CD8-positive, alpha-beta memory T cell (primary cell): ENCODE data around the gene PPP1R12B. TPM values are rescaled to one million over a fixed set of nuclear protein-coding genes. Genes with fewer than 3 reads are reported as not detected.
"Not testable (repeated sequence)": the region's sequence is repeated elsewhere in the genome, so short reads cannot be mapped to it uniquely, and the experiment has no call there.

ENCODE experiments used
- CTCF ChIA-PET: fragments of 350-600 bp; sonication (Branson Sonifier 250); formaldehyde crosslinking; loops from one replicate; lab custom pipeline; 2021; ENCODE audit warnings: antibody characterized with exemption; lab: Charles Lee
- POLR2A ChIA-PET: fragments of 350-600 bp; sonication (Branson Sonifier 250); formaldehyde crosslinking; loops from one replicate; lab custom pipeline; 2021; ENCODE audit warnings: antibody characterized with exemption; lab: Charles Lee
- DNase-seq, 5 donors: peaks; one replicate each; pipeline versions ENCODE4 v3.0.0 to v3.0.0-alpha.2; 2020 to 2022; ENCODE audit warnings: mixed read lengths in 1 of 5
- H3K27ac ChIP-seq: one replicate; pipeline ENCODE4 v1.7.0; 2013; ENCODE audit warnings: low read depth, mild to moderate bottlenecking, low read length, moderate library complexity
- H3K27me3 ChIP-seq: 2 replicates; pipeline ENCODE4 v1.7.0; 2013; ENCODE audit warnings: low read length, mild to moderate bottlenecking; ENCODE audit not compliant: insufficient read depth, poor library complexity, severe bottlenecking
- H3K36me3 ChIP-seq: 2 replicates; pipeline ENCODE4 v1.7.0; 2013; ENCODE audit warnings: mild to moderate bottlenecking, low read length, moderate library complexity; ENCODE audit not compliant: insufficient read depth
- H3K4me1 ChIP-seq: 2 replicates; pipeline ENCODE4 v1.7.0; 2013; ENCODE audit warnings: mild to moderate bottlenecking, low read length, moderate library complexity; ENCODE audit not compliant: insufficient read depth
- H3K4me3 ChIP-seq: 2 replicates; pipeline ENCODE4 v1.7.0; 2013; ENCODE audit warnings: mild to moderate bottlenecking, low read length
- H3K9me3 ChIP-seq: 2 replicates; pipeline ENCODE4 v1.7.0; 2013; ENCODE audit warnings: mild to moderate bottlenecking, low read length
- H3K27ac Mint-ChIP-seq, 8 donors: one replicate each; pipeline ENCODE4 v1.8.0; 2020 to 2021; ENCODE audit warnings: mixed read lengths in 8 of 8, mild to moderate bottlenecking in 6 of 8, inconsistent platforms in 3 of 8, moderate library complexity in 3 of 8
- H3K27me3 Mint-ChIP-seq, 2 donors: one replicate each; pipeline ENCODE4 v1.8.0; 2020 to 2021; ENCODE audit warnings: mixed read lengths in 2 of 2, mild to moderate bottlenecking in 1 of 2, moderate library complexity in 1 of 2
- H3K36me3 Mint-ChIP-seq, 3 donors: one replicate each; pipeline ENCODE4 v1.8.0; 2020 to 2021; ENCODE audit warnings: mixed read lengths in 3 of 3, inconsistent platforms in 1 of 3, mild to moderate bottlenecking in 1 of 3
- H3K4me1 Mint-ChIP-seq, 3 donors: one replicate each; pipeline ENCODE4 v1.8.0; 2020 to 2021; ENCODE audit warnings: mixed read lengths in 3 of 3, inconsistent platforms in 1 of 3, mild to moderate bottlenecking in 1 of 3
- H3K4me3 Mint-ChIP-seq, 7 donors: one replicate each; pipeline ENCODE4 v1.8.0; 2020 to 2021; ENCODE audit warnings: mixed read lengths in 7 of 7, mild to moderate bottlenecking in 6 of 7, moderate library complexity in 4 of 7, inconsistent platforms in 2 of 7
- H3K9me3 Mint-ChIP-seq, 5 donors: one replicate each; pipeline ENCODE4 v1.8.0; 2020 to 2022; ENCODE audit warnings: mixed read lengths in 5 of 5, mild to moderate bottlenecking in 3 of 5, moderate library complexity in 2 of 5, inconsistent platforms in 1 of 5
- polyA plus RNA-seq: library from polyadenylated mRNA; unstranded; fragments of 300-500 nt; fragmentation: Illumina TruSeq; gene quantifications from one replicate; pipeline ENCODE4 v1.2.3, GENCODE V29; 2021
- total RNA-seq, 2 experiments: library from RNA; stranded (reverse); gene quantifications; one replicate each; pipeline ENCODE4 v1.2.3, GENCODE V29; 2021

PPP1R12B gene
- total and polyA plus RNA-seq, 3 experiments from 2014 or later: 11.7 to 13.1 (median 11.9) TPM

DNA sequence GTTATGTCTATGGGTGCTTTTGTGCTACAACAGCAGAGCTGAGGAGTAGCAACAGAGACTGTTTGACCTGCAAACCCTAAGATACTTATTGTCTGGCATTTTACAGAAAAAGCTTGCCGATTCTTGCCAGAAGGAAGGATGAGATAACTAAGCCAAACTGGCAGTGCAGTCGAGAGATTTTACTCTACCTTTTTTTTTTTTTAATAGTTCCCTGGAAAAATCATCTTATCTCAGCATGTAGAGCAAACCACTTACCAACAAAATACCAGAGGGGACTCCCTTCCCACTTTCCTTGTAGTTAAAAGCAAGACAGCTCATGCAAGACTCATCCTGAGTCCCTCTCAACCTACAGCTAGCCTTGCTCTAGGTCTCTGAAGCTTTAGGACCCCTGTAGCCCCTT lies 228.9 kb downstream of the PPP1R12B start:
- H3K27ac ChIP-seq: no peak overlapping the region
- Mint-ChIP-seq H3K4me3 (no peak overlapping the region), H3K4me1 (no peaks in the 10 kb centered on the region), H3K27me3 (no peaks in the 10 kb centered on the region), H3K9me3 (no peaks in the 10 kb centered on the region), H3K36me3 (peaks cover 13 to 55% (median 30%) of the 10 kb centered on the region in 3 donors), H3K27ac (peak overlapping the region in 1 of 8 donors; percentile 37)
- H3K36me3 ChIP-seq: peaks cover 3% of the 10 kb centered on the region
- H3K4me3 ChIP-seq: no peak overlapping the region
- H3K4me1 ChIP-seq: no peaks in the 10 kb centered on the region
- DNase-seq: no peak
- no peaks in the 10 kb centered on the region for H3K27me3 ChIP-seq
- H3K9me3 ChIP-seq: no peaks in the 10 kb centered on the region
- ChIA-PET CTCF (no interaction called here), POLR2A (no interaction called here)

DNA sequence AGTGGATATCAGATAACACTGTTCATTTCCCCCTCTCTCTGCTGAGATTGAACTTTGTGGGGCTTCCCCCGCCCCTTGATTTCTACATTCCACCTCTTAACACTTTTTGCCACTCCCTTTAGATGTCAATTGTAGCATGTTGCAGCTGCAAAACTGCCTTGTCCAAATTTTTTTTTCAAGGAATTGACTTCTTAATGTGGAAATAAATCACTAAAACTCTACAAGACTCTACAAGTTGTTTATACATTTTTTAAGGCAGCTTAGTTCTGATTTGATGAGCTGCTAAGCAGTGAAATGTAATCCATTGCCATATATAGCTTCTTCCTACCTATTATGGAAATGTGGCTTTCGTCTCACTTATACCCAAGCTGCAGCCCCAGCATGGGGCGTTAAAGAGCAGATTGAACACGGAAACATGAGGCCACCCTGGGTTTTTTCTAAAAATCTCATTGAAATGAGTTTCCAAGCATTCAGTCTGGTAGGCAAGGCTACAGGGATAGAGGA lies 229.6 kb downstream of the PPP1R12B start:
- H3K36me3 ChIP-seq: peaks cover 3% of the 10 kb centered on the region
- ChIA-PET POLR2A (no interaction called here), CTCF (interaction anchor here (1.0 kb wide), 1 partner anchor 275 kb away, joined by 3 read pairs; no protein-coding TSS in a partner anchor)
- H3K4me3 ChIP-seq: no peak overlapping the region
- no peak overlapping the region for H3K4me3 Mint-ChIP-seq
- H3K27me3 ChIP-seq: no peaks in the 10 kb centered on the region
- no peaks in the 10 kb centered on the region for H3K9me3 Mint-ChIP-seq
- H3K4me1 ChIP-seq: no peaks in the 10 kb centered on the region
- H3K9me3 ChIP-seq: no peaks in the 10 kb centered on the region
- H3K27me3 Mint-ChIP-seq: no peaks in the 10 kb centered on the region
- peaks cover 13 to 54% (median 28%) of the 10 kb centered on the region in 3 donors for H3K36me3 Mint-ChIP-seq
- no peak for DNase-seq
- no peaks in the 10 kb centered on the region for H3K4me1 Mint-ChIP-seq
- H3K27ac Mint-ChIP-seq: no peak overlapping the region
- H3K27ac ChIP-seq: no peak overlapping the region

DNA sequence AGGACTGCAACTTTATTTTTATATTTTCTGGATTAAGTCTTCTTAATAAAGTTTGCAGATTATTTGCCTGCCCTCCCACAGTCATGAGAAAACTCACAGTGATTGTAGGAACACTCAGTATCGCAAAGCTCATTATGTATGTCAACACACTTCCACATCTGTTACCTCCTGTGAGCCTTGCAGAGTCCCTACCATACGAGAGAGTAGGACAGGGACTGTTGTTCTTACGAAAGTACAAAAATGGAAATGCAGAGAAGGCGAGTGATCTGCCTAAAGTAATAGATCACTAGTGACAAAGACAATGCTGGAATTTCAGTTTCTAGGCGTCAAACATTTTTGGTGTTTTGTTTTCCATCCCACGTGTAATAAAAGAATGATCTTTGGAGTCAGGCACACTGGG lies 230.1 kb downstream of the PPP1R12B start:
- ChIA-PET POLR2A (no interaction called here), CTCF (interaction anchor here (1.0 kb wide), 1 partner anchor 275 kb away, joined by 3 read pairs; no protein-coding TSS in a partner anchor)
- H3K4me1 ChIP-seq: no peaks in the 10 kb centered on the region
- no peaks in the 10 kb centered on the region for H3K27me3 Mint-ChIP-seq
- H3K4me1 Mint-ChIP-seq: no peaks in the 10 kb centered on the region
- no peaks in the 10 kb centered on the region for H3K27me3 ChIP-seq
- no peaks in the 10 kb centered on the region for H3K9me3 ChIP-seq
- H3K36me3 ChIP-seq: peaks cover 3% of the 10 kb centered on the region
- DNase-seq: no peak
- peaks cover 10 to 51% (median 28%) of the 10 kb centered on the region in 3 donors for H3K36me3 Mint-ChIP-seq
- no peak overlapping the region for H3K4me3 ChIP-seq
- H3K27ac Mint-ChIP-seq: no peak overlapping the region
- H3K4me3 Mint-ChIP-seq: no peak overlapping the region
- no peaks in the 10 kb centered on the region for H3K9me3 Mint-ChIP-seq
- H3K27ac ChIP-seq: no peak overlapping the region

DNA sequence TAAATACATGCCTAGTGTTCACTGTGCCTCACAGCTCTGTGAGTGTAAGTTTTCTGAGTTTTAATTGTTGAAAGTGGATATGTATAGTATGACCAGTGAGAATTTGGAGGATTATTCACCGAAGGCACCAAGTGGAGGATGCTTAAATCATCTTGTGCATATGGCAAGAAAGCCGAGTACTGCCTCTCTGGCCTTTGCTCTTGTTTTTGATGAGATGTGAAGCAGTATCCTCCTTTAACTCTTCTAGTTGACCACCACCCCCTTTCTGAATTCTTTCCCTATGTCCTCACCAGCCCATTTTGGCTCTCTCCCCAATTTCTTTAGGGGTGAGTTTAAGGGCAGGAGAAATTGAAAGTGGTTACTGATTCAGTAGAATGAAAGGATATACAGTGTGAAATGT lies 231.3 kb downstream of the PPP1R12B start:
- Histone ChIP-seq H3K4me1 (no peaks in the 10 kb centered on the region), H3K4me3 (no peak overlapping the region), H3K27ac (no peak overlapping the region), H3K27me3 (no peaks in the 10 kb centered on the region), H3K9me3 (no peaks in the 10 kb centered on the region), H3K36me3 (peaks cover 3% of the 10 kb centered on the region)
- Mint-ChIP-seq H3K4me1 (no peaks in the 10 kb centered on the region), H3K36me3 (peaks cover 7 to 50% (median 29%) of the 10 kb centered on the region in 3 donors), H3K4me3 (no peak overlapping the region), H3K9me3 (no peaks in the 10 kb centered on the region), H3K27ac (peak overlapping the region in 1 of 8 donors; percentile 10), H3K27me3 (no peaks in the 10 kb centered on the region)
- DNase-seq: no peak
- POLR2A ChIA-PET: no interaction called here
- CTCF ChIA-PET: no interaction called here

DNA sequence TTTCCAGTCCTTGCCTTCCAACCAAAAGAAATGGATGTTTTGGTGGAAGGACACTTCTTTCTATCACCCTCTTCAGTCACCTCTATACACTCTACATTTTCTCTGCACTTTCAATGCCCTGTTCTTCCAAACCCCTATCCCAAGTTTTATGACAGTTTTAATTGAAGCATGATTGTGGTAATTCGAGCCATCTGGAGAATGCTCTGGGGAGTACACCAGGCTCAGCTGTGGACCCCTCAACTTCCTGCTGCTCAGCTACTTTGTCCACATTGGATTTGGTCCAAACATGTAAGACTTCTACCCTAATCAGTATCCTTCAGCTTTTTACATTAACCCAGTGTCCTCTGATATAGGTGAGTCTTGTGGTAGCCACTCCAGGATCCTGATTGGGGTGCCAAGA lies 232.1 kb downstream of the PPP1R12B start:
- no peak for DNase-seq
- Histone ChIP-seq H3K9me3 (no peaks in the 10 kb centered on the region), H3K4me3 (no peak overlapping the region), H3K4me1 (no peaks in the 10 kb centered on the region), H3K36me3 (peaks cover 3% of the 10 kb centered on the region), H3K27me3 (no peaks in the 10 kb centered on the region), H3K27ac (no peak overlapping the region)
- no peak overlapping the region for H3K4me3 Mint-ChIP-seq
- CTCF ChIA-PET: no interaction called here
- POLR2A ChIA-PET: no interaction called here
- no peaks in the 10 kb centered on the region for H3K9me3 Mint-ChIP-seq
- no peaks in the 10 kb centered on the region for H3K27me3 Mint-ChIP-seq
- H3K27ac Mint-ChIP-seq: no peak overlapping the region
- H3K4me1 Mint-ChIP-seq: no peaks in the 10 kb centered on the region
- peaks cover 7 to 43% (median 26%) of the 10 kb centered on the region in 3 donors for H3K36me3 Mint-ChIP-seq

DNA sequence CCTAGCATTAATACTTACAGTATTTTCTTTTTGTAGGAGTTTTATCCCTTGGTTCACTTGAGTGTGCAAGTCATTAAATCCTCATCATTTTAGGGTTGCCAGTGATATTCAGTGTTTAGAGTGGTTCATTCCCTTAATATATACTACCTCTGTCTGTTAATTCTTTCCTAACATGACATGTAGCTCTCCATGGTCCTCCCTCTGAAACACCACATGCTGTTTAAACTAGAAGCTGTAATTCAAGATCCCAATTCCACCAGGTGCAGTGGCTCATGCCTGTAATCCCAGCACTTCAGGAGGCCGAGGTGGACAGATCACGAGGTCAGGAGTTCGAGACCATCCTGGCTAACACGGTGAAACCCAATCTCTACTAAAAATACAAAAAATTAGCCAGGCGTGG lies 233.9 kb downstream of the PPP1R12B start:
- CTCF ChIA-PET, H3K27me3 Mint-ChIP-seq, H3K27ac Mint-ChIP-seq, POLR2A ChIA-PET, H3K4me3 ChIP-seq, H3K9me3 ChIP-seq, H3K4me3 Mint-ChIP-seq, H3K9me3 Mint-ChIP-seq, DNase-seq, H3K36me3 ChIP-seq, H3K27ac ChIP-seq, H3K27me3 ChIP-seq, H3K4me1 ChIP-seq, H3K4me1 Mint-ChIP-seq: not testable (repeated sequence)
- peaks cover 7 to 41% (median 24%) of the 10 kb centered on the region in 3 donors for H3K36me3 Mint-ChIP-seq

DNA sequence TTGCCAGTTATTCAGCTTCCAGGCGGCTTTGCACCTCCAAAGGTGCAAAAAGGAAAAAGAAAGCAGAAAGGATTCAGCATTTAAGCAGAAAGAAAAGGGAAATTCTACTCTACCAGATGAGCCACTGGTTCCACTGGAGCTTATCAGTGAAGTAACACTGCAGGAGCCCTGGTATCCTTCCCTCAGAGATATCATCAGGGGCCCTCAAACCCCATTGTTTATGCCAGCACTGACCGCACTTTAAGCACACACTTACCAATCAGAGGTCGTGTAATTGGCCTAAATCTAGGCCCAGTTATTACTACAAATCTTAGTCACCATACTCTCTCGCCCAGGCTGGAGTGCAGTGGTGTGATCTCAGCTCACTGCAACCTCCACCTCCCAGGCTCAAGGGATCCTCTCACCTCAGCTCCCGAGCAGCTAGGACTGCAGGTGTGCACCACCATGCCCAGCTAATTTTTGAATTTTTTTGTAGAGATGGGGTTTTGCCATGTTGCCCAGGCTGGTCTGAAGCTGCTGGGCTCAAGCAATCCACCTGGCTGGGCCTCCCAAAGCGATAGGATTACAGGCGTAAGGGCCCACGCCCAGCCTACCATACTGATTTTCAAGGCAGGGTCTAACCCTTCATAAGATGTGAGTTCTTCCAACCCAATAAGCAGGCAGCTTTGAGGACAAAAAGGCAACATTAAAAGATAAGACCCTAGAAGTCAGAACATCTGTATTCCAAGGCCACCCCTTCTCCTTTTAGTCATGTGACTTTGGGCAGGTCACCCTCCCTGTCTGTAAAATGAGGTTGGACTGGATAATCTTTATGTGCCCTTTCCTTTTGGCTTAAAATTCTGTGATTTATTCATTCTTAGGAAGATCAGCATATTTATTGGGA lies 236.4 kb downstream of the PPP1R12B start:
- peaks cover 3% of the 10 kb centered on the region for H3K36me3 ChIP-seq
- Mint-ChIP-seq H3K27me3 (no peaks in the 10 kb centered on the region), H3K4me1 (no peaks in the 10 kb centered on the region), H3K27ac (peak overlapping the region in 2 of 8 donors; percentile 21 to 24), H3K9me3 (no peaks in the 10 kb centered on the region), H3K4me3 (no peak overlapping the region), H3K36me3 (peaks cover 7 to 36% (median 21%) of the 10 kb centered on the region in 3 donors)
- ChIA-PET POLR2A (no interaction called here), CTCF (interaction anchor here (1.1 kb wide), 1 partner anchor 13 kb away, joined by 5 read pairs; no protein-coding TSS in a partner anchor)
- H3K4me3 ChIP-seq: no peak overlapping the region
- no peak for DNase-seq
- no peaks in the 10 kb centered on the region for H3K9me3 ChIP-seq
- no peaks in the 10 kb centered on the region for H3K27me3 ChIP-seq
- H3K4me1 ChIP-seq: no peaks in the 10 kb centered on the region
- H3K27ac ChIP-seq: no peak overlapping the region

DNA sequence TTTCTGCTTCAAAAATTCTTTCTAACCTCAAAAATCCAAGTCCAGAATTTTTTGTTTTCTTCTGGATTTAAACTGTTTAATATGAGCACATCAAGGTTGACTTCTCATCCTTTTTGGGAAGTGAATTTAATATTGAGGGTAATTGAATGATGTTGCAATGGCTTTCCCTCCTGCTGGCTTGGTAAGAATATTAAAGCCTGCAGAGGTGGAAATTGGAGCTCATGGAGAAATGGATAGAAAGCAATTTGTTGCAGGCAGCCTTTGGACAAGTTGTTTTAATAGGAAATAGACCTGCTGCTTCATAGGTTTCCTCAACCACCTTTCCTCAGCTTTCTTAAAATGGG lies 237.1 kb downstream of the PPP1R12B start:
- Mint-ChIP-seq H3K9me3 (no peaks in the 10 kb centered on the region), H3K27me3 (no peaks in the 10 kb centered on the region), H3K4me1 (no peaks in the 10 kb centered on the region), H3K4me3 (no peak overlapping the region), H3K27ac (no peak overlapping the region), H3K36me3 (peaks cover 7 to 31% (median 19%) of the 10 kb centered on the region in 3 donors)
- Histone ChIP-seq H3K27me3 (no peaks in the 10 kb centered on the region), H3K9me3 (no peaks in the 10 kb centered on the region), H3K27ac (no peak overlapping the region), H3K4me1 (no peaks in the 10 kb centered on the region), H3K4me3 (no peak overlapping the region), H3K36me3 (peaks cover 3% of the 10 kb centered on the region)
- ChIA-PET CTCF (interaction anchor here (1.1 kb wide), 1 partner anchor 14 kb away, joined by 5 read pairs; no protein-coding TSS in a partner anchor), POLR2A (no interaction called here)
- no peak for DNase-seq
